Common myeloid progenitor, CD34-positive (primary cell): ENCODE measurements around the gene UGT2B17.

ENCODE experiments used
- CTCF ChIA-PET: fragments of 350-600 bp; sonication (Branson Sonifier 250); formaldehyde crosslinking; loops from one replicate; lab custom pipeline; 2021; ENCODE audit warnings: antibody characterized with exemption; lab: Charles Lee
- POLR2A ChIA-PET: fragments of 350-600 bp; sonication (Branson Sonifier 250); formaldehyde crosslinking; loops from one replicate; lab custom pipeline; 2021; ENCODE audit warnings: antibody characterized with exemption; lab: Charles Lee
- DNase-seq, 3 donors: peaks; one replicate each; pipeline versions ENCODE4 v3.0.0 to v3.0.0-alpha.2; 2013
- H3K27ac ChIP-seq, 2 experiments: 1 replicate in 1 of 2; 2 replicates in 1 of 2; pipeline ENCODE4 v1.7.0; 2013; ENCODE audit warnings: inconsistent platforms in 2 of 2, low read length in 2 of 2, mild to moderate bottlenecking in 2 of 2, low read depth in 1 of 2, moderate library complexity in 1 of 2; ENCODE audit not compliant: severe bottlenecking in 2 of 2, insufficient read depth in 1 of 2, poor library complexity in 1 of 2
- H3K27me3 ChIP-seq, 5 experiments: replicated peaks in 2 of 5; 1 replicate in 3 of 5; 2 replicates in 2 of 5; pipeline versions ENCODE4 v1.6.1 to v1.7.0; 2013; ENCODE audit warnings: low read length in 4 of 5, mild to moderate bottlenecking in 2 of 5, moderate library complexity in 2 of 5, inconsistent platforms in 1 of 5; ENCODE audit not compliant: insufficient read depth in 5 of 5, control insufficient read depth in 4 of 5
- H3K36me3 ChIP-seq, 4 experiments: 1 replicate in 2 of 4; 2 replicates in 2 of 4; pipeline versions ENCODE4 v1.6.1 to v1.7.0; 2013; ENCODE audit warnings: low read length in 3 of 4, control low read depth in 1 of 4, mild to moderate bottlenecking in 1 of 4; ENCODE audit not compliant: control insufficient read depth in 4 of 4, insufficient read depth in 4 of 4
- H3K4me1 ChIP-seq, 4 experiments: 1 replicate in 3 of 4; 2 replicates in 1 of 4; pipeline versions ENCODE4 v1.6.1 to v1.7.1; 2013; ENCODE audit warnings: low read length in 3 of 4, mild to moderate bottlenecking in 3 of 4, control low read depth in 1 of 4, inconsistent platforms in 1 of 4, moderate library complexity in 1 of 4; ENCODE audit not compliant: control insufficient read depth in 4 of 4, insufficient read depth in 4 of 4; ENCODE audit errors: control extremely low read depth in 1 of 4
- H3K4me3 ChIP-seq, 7 experiments: 1 replicate in 4 of 7; 2 replicates in 3 of 7; pipeline versions ENCODE4 v1.5.1 to v1.7.0; 2013; ENCODE audit warnings: mild to moderate bottlenecking in 7 of 7, low read length in 6 of 7, moderate library complexity in 6 of 7, inconsistent platforms in 2 of 7, low read depth in 2 of 7, control low read depth in 1 of 7; ENCODE audit not compliant: insufficient read depth in 4 of 7, control insufficient read depth in 1 of 7; ENCODE audit errors: extremely low read depth in 1 of 7
- H3K9me3 ChIP-seq, 5 experiments: 1 replicate in 4 of 5; 2 replicates in 1 of 5; pipeline versions ENCODE4 v1.6.1 to v1.7.1; 2013; ENCODE audit warnings: low read length in 4 of 5, mild to moderate bottlenecking in 2 of 5, inconsistent platforms in 1 of 5, low read depth in 1 of 5, moderate library complexity in 1 of 5; ENCODE audit not compliant: control insufficient read depth in 4 of 5, insufficient read depth in 2 of 5; ENCODE audit errors: control extremely low read depth in 1 of 5
- WGBS: methylation state at CpG from one replicate; pipeline ENCODE4 v1.1.5; 2013; ENCODE audit not compliant: insufficient coverage; 5-methylcytosine and 5-hydroxymethylcytosine counted together

UGT2B17 gene

DNA sequence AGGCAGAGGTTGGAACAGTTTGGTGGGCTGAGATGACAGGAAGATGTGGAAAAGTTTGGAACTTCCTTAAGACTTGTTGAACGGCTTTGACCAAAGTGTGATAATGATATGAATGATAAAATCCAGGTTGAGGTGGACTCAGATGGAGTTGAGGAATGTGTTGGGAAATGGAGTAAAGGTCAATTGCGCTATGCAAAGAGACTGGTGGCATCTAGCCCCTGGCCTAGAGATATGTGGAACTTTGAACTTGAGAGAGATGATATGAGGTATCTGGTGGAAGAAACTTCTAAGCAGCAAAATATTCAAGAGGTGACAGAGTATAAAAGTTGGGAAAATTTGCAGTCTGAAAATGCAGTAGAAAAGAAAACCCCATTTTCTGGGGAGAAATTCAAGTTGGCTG is 21.4 kb upstream of the UGT2B17 start:
- ChIA-PET CTCF (no interaction called here), POLR2A (no interaction called here)
- H3K36me3 ChIP-seq: no peaks in the 10 kb centered on the region
- H3K27ac ChIP-seq: no peak overlapping the region
- no peak for DNase-seq
- H3K9me3 ChIP-seq: no peaks in the 10 kb centered on the region
- H3K4me1 ChIP-seq: no peaks in the 10 kb centered on the region
- no peak overlapping the region for H3K4me3 ChIP-seq
- WGBS: 94% methylated on average over 2 of the region's 2 CpGs
- H3K27me3 ChIP-seq: no peaks in the 10 kb centered on the region

DNA sequence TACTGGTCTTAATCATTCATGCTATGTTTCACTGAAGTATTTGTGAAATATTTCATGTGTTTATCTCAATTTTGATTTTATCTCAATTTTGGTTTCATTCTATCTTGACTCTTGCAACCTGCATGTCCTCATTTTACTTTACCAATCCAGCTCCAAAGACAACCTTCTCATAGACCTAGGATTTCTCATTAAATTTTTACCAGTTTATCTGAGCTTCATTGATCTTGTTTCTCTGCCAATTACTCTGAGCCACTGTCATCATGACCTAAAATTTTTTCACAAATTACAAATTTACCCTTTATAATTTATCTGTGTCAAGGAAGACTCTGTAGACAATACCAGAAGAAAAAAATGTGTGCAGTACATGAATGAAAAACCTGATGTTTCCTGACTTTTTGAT is 18.6 kb upstream of the UGT2B17 start:
- CTCF ChIA-PET: no interaction called here
- no peak overlapping the region for H3K27ac ChIP-seq
- H3K36me3 ChIP-seq: no peaks in the 10 kb centered on the region
- H3K9me3 ChIP-seq: no peaks in the 10 kb centered on the region
- no peaks in the 10 kb centered on the region for H3K4me1 ChIP-seq
- no peak overlapping the region for H3K4me3 ChIP-seq
- no peak for DNase-seq
- POLR2A ChIA-PET: no interaction called here
- H3K27me3 ChIP-seq: no peaks in the 10 kb centered on the region

DNA sequence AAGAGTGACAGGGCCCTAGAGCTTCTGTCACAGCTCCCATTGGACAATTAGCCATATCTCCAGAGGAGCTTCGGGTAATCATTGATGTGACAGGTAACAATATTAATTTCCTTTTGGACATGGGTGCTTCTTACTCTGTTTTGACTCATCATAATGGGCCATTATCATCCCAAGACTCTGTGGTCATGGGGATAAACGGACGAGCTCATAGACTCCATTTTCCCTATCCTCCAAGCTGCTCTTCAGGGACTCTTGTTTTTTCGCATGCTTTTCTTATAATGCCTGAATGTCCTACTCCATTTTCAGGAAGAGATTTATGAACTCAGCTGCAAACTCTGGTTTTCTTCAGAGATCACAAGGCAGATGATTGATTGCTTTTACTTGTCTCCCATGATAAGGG is 17.0 kb upstream of the UGT2B17 start:
- Histone ChIP-seq H3K27ac (no peak overlapping the region), H3K9me3 (no peaks in the 10 kb centered on the region), H3K36me3 (no peaks in the 10 kb centered on the region), H3K27me3 (no peaks in the 10 kb centered on the region), H3K4me3 (no peak overlapping the region), H3K4me1 (no peaks in the 10 kb centered on the region)
- CTCF ChIA-PET: no interaction called here
- WGBS: no CpG with 5 or more reads among the region's 4 CpGs
- DNase-seq: no peak
- POLR2A ChIA-PET: no interaction called here

DNA sequence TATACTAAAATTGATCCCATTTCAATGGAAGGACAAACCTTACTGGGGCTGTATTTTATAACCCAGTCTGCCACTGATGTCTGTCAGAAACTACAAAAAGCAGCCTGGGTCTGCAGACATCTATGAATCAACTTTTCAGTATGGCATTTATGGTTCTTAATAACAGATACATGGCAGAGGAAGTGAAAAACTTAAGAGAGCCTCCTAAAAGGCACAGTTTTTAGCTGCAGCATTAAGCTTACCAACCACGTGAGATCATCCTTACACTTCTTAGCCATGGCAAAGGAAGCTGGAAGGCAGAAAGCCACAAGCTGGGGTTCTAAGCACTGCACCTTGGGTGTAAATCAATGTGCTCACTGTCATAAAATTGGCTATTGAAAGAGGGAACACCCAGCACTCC is 16.6 kb upstream of the UGT2B17 start:
- H3K9me3 ChIP-seq: no peaks in the 10 kb centered on the region
- DNase-seq: no peak
- no CpG with 5 or more reads among the region's 1 CpG for WGBS
- H3K4me1 ChIP-seq: no peaks in the 10 kb centered on the region
- no peak overlapping the region for H3K4me3 ChIP-seq
- no peaks in the 10 kb centered on the region for H3K36me3 ChIP-seq
- CTCF ChIA-PET: no interaction called here
- no peak overlapping the region for H3K27ac ChIP-seq
- POLR2A ChIA-PET: no interaction called here
- H3K27me3 ChIP-seq: no peaks in the 10 kb centered on the region

DNA sequence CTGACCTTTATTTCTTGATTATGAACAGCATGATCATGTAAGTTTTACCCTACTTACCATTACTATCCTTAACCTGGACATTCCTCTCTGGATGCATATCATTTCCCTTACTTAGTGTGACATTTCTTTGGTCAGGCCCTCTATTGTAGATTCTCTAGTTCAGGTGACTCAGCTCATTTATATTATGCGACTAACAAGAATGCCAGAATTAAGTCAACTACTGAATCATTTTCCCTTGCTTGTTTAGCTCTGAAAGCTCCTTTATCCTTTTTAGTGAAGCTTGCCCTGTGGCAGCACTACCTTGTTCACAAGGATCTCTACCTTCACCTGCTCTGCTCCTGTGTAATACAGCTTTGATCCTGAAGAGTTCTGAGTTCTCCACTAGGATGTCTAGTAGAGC is 15.1 kb upstream of the UGT2B17 start:
- no CpG with 5 or more reads among the region's 1 CpG for WGBS

DNA sequence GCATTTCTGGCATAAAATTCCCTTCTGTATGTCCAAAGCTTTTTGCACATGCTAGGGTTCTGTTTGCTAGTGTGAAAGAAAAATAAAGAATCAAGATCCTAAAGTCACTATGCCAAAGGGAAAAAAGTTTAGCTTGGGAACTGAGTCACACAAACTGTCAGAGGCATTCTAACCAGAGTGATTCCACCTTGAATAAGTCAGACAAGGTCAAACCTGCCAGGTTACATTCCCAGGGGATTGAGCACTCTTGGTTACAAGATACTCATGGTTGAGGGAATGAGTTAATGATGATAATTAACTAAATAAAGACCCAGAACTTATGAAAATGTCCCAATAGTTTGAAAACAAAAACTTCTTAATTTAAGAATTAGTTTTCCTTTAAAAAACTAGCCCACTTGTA is 13.7 kb upstream of the UGT2B17 start:
- no peaks in the 10 kb centered on the region for H3K27me3 ChIP-seq
- ChIA-PET CTCF (no interaction called here), POLR2A (no interaction called here)
- no peak for DNase-seq
- H3K4me1 ChIP-seq: no peaks in the 10 kb centered on the region
- H3K9me3 ChIP-seq: no peaks in the 10 kb centered on the region
- no peak overlapping the region for H3K4me3 ChIP-seq
- H3K27ac ChIP-seq: no peak overlapping the region
- no peaks in the 10 kb centered on the region for H3K36me3 ChIP-seq

More for the DNA sequence above, 15.1 kb upstream of the UGT2B17 start:
- no peak overlapping the region for H3K4me3 ChIP-seq
- no peaks in the 10 kb centered on the region for H3K9me3 ChIP-seq
- no peaks in the 10 kb centered on the region for H3K36me3 ChIP-seq
- ChIA-PET POLR2A (no interaction called here), CTCF (no interaction called here)
- H3K27ac ChIP-seq: no peak overlapping the region
- no peaks in the 10 kb centered on the region for H3K27me3 ChIP-seq
- DNase-seq: no peak
- no peaks in the 10 kb centered on the region for H3K4me1 ChIP-seq

DNA sequence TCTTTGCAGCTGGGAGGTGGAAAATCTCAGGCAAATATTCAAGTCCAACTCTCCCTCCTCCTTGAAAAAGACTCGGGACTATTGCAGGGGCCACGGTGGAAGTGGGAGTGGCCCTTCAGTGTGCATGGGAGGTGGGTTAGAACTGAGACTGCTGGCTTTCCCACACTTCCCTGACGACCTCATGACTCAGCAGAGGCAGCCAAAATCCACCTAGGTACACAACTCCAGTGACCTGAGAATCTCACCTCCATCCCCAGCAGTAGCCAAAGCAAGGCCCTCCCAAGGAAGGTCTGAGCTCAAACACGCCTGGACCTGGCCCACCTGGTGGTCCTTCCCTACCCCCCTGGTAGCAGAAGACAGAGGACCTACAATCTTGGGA is 6.2 kb upstream of the UGT2B17 start:
- Histone ChIP-seq H3K4me3 (no peak overlapping the region), H3K4me1 (no peaks in the 10 kb centered on the region), H3K27ac (no peak overlapping the region), H3K9me3 (no peaks in the 10 kb centered on the region), H3K27me3 (no peaks in the 10 kb centered on the region), H3K36me3 (no peaks in the 10 kb centered on the region)
- no peak for DNase-seq
- WGBS: 100% methylated on average over 1 of the region's 4 CpGs
- ChIA-PET POLR2A (no interaction called here), CTCF (interaction anchor here (1.0 kb wide), 1 partner anchor 84 kb away, joined by 3 read pairs; no protein-coding TSS in a partner anchor)
